NK-92 (cell line): ENCODE data around the gene OPCML.

Source experiments
- DNase-seq: peaks from one replicate; lab custom pipeline; 2025; ENCODE audit not compliant: unreplicated experiment; lab: John Stamatoyannopoulos, UW

The OPCML gene

GRCh38 chr11:133081020-133081419, 451.3 kb downstream of the OPCML start:
- no peak for DNase-seq

- DNase-seq = no peak
Measured at GRCh38 chr11:133078591-133079404, 453.5 kb downstream of the OPCML start.

- no peak for DNase-seq
Measured at GRCh38 chr11:133078012-133078411, 454.3 kb downstream of the OPCML start.

DNA sequence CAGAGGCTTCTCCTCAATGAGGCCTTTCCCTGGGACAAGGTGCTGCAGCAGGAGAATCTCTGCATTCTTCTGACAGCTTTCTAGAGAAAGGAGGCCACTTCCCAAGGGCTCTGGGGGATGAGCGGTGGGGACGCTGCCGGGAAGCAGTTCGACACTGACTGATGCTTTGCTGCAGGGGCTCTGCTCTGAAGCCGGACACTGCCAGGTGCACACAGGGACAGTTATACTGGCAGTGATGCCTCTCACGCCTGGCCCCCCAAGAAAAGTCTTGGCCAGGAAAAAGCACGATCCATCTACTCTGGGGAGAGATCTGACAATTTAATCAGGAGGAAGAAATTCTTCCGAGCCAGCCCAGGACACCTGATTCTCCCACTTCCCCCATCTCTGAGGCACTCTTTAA, 456.9 kb downstream of the OPCML start:
- DNase-seq = no peak

DNA sequence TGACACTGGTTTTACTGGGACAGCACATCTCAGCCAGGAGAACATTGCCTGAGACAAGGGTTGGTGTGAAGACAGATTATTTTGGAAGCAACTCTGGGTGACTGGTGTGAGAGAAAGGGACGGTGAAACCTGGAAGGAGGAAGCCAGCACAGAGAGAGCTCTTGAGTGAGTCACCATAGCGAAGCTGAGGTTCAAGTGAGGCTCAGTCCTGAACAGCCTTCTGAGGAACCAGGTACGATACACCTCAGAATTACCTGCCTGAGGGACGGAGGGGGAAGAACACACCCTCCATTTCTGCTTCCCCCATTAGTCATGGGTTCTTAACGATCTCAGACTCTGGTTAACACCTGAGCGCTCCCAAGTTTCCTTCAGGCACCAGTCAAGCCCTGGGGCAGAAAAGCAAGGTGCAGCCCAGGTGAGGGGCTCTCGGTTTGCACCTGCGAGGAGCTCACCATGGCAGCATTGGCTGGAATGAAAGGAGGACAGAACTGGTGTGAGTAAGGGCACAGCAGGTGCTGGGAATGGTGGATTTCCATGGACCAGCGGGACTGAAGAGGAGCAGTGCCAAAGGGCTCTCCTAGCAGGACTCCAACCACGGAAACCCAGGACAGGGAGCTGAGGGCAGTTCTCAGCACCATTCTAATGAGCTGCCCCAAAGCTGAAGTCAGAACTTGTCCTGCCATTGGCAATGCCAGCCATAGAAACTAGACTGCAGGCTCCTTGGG, 459.3 kb downstream of the OPCML start:
- no peak for DNase-seq

DNA sequence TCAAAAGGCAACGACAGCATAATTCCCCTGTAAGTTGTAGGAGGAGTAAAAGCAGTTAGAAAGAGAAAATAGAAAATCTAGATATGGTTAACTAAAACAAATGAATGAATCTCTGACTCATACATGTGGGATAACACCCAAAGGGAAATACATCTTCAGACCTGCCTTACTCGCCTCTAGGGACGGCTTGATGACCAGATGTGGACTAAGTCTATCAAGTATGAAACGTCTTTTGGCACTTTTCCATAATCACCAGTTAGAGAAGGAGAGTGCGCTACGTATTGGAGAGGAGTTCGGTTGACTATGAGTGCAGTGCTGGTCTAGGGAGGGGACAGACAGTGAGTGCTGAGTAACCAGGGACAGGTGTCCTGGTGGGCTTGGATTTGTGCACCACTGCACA, 459.9 kb downstream of the OPCML start:
- no peak for DNase-seq

GRCh38 chr11:133070791-133071190, 461.5 kb downstream of the OPCML start:
- DNase-seq = no peak

DNA sequence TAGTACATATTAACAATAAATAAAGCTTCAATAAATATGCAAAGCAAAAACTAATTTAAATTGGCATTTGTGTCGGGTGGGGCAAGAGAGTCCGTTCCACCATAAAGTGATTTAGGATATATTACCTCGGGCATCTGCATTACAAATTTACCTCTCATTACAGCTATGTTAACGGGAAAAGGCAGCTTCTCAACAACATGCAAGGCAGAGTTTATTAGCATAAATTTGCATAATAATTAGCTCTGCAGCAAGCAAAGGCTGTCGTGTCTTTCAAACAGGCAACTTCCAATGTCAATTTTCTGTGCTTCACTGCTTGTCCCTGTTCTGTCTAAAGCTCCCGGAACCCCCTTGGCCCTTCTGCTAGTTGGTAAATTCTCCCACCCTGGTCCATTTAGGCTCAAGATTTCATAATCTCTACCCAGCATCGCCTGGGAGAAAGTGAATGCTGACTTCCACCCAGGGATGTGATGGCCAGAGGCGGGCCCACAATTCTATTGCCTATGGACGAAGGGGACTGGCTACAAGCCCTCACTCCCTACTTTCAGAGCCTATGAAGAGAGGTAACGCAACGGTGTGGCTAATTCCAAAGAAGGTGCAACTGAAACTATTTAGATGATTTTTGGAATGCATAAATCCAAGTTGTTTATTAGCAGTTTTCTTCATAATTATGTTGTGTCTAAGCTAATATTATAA, 462.1 kb downstream of the OPCML start:
- no peak for DNase-seq

DNA sequence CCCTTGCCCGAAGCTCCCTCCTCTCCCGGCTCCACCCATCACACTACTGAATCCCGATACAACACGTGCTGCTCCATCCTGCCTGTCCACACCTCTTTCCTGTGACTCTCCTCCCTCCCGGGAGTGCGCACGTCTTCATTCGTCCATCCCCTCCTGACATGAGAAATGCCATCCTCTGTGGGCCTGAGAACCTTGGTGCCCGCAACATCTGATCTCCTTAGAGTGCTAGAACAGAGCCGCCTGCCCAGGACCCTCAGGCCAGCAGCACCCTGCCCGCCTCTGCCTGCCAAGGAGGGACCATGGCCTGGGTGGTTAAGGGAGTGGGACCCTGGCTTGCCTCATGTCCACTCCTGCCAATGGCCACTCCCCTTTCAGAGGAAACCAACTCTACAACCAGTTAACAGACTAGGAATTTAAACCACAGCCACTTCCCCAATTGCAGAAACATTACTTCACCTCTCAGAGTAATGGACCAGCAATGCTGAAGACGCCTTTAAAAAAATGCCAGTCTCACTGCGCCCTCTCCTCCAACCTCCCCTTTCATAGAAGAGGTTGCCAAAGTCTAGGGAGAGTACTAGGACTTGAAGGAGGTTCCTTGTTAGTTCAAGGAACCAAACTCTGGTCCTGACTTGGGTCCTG, 466.3 kb downstream of the OPCML start:
- DNase-seq = no peak

DNA sequence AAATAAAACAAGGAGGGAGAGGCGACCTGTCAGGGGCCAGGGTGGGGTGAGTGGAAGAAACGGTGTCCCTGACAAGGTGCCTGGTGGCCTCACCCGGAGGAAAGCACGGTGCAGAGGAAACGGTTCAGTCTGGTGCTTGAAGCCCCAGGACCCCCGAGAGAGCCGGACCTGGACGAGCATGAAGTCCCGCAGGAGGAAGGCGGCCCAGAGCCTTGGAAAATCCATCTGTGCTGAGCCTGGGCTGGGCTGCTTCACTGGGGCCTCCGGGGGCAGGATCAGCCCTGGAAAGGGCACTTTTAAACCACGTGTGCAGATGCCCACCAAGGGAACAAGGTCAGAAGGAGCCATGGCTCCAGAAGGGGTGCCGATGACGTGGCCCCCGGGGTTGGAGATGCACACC, 467.3 kb downstream of the OPCML start:
- DNase-seq = no peak

- DNase-seq = no peak
Measured at GRCh38 chr11:133064152-133064877, 468.0 kb downstream of the OPCML start.

GRCh38 chr11:133058501-133058900, 473.8 kb downstream of the OPCML start:
- DNase-seq = no peak

GRCh38 chr11:133053124-133053776, 479.1 kb downstream of the OPCML start:
- no peak for DNase-seq

GRCh38 chr11:133052537-133052936, 479.8 kb downstream of the OPCML start:
- DNase-seq = no peak

- DNase-seq = no peak
Measured at GRCh38 chr11:133049244-133050019, 482.9 kb downstream of the OPCML start.

DNA sequence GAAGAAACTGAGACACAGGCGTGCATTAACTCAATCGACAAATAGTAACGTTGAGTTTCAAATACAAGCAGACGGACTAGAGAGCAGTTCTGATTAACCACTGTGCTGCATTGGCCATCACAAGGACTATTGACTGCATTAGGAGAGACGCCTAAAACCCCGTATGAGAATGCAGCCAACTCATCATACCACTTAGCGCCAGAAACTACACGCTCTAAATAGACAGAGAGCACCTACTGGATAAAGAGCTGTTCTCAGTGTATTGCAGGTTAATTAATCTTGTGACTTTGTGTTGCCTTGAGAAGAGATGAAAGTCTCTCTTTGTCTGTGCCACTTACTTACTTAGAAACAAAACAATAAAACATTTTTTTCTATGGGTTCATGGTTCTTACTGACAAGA, 484.0 kb downstream of the OPCML start:
- no peak for DNase-seq

DNA sequence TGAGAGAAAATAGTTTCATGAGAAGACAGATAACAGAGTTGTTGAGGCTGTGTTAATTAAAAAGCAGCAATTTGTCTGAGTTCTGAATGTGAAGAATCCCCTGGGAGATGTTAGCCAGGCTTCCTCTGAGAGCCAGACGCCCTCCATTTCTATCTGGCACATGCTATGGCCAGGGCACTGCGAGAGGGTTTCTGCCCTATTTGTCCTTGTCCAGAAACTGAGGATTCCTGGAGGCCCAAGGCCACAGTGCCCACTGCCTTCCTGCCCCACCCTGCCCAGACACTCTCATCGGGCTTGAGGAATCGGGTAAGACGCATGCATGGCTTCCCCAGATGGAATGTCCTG, 484.6 kb downstream of the OPCML start:
- no peak for DNase-seq

- DNase-seq = no peak
Measured at GRCh38 chr11:133047036-133047770, 485.1 kb downstream of the OPCML start.

DNA sequence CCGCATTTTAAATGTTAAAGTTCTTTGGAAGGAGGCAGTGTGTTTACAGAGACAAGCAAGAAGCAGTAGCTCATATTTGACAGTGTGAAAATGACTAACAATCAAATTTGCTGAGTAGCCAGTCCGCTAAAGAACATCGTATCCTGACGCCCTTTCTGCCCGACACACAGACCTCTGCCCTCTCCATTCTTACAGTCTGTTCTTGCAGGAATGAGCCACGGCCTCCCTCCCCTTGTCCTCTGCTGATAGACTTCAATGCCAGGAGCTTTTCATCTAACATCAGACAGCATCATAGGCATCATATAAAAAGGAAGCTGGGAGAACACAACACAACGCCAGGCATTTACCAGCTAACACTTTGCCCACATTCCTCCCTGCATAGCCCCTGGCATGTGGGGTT, 486.0 kb downstream of the OPCML start:
- DNase-seq = no peak
